Mesendoderm (in vitro differentiated cells): ENCODE results near the gene TMOD1.

Source experiments
- DNase-seq: peaks from one replicate; pipeline ENCODE4 v3.0.0; 2013
- H2AK5ac ChIP-seq: 2 replicates; pipeline ENCODE4 v1.6.1; 2013; ENCODE audit warnings: low read length, inconsistent platforms
- H2BK120ac ChIP-seq: 2 replicates; pipeline ENCODE4 v1.6.1; 2013; ENCODE audit warnings: low read depth, mild to moderate bottlenecking, low read length, moderate library complexity, mixed read lengths
- H2BK15ac ChIP-seq: replicated peaks from 2 replicates; pipeline ENCODE4 v1.6.1; 2013; ENCODE audit warnings: low read depth, mild to moderate bottlenecking, moderate library complexity
- H2BK5ac ChIP-seq: 2 replicates; pipeline ENCODE4 v1.6.1; 2013; ENCODE audit warnings: low read length, inconsistent platforms
- H3K18ac ChIP-seq: 2 replicates; pipeline ENCODE4 v1.6.1; 2013; ENCODE audit warnings: mild to moderate bottlenecking, low read length, mixed read lengths
- H3K23ac ChIP-seq: one replicate; pipeline ENCODE4 v1.6.1; 2013; ENCODE audit warnings: low read length
- H3K27ac ChIP-seq: 2 replicates; pipeline ENCODE4 v1.5.1; 2013; ENCODE audit warnings: low read depth, mild to moderate bottlenecking, inconsistent platforms, low read length, moderate library complexity
- H3K27me3 ChIP-seq: 2 replicates; pipeline ENCODE4 v1.6.1; 2013; ENCODE audit warnings: low read length, control low read depth, mild to moderate bottlenecking, inconsistent platforms; ENCODE audit not compliant: insufficient read depth, poor library complexity
- H3K36me3 ChIP-seq: 2 replicates; pipeline ENCODE4 v1.6.1; 2013; ENCODE audit warnings: low read length, inconsistent platforms; ENCODE audit not compliant: control insufficient read depth, insufficient read depth
- H3K4ac ChIP-seq: one replicate; pipeline ENCODE4 v1.6.1; 2013; ENCODE audit warnings: low read depth, mild to moderate bottlenecking, low read length, moderate library complexity
- H3K4me1 ChIP-seq: 2 replicates; pipeline ENCODE4 v1.6.1; 2013; ENCODE audit warnings: low read depth, low read length, inconsistent platforms; ENCODE audit not compliant: control insufficient read depth
- H3K4me2 ChIP-seq: 2 replicates; pipeline ENCODE4 v1.6.1; 2013; ENCODE audit warnings: low read length
- H3K4me3 ChIP-seq: 2 replicates; pipeline ENCODE4 v1.5.1; 2013; ENCODE audit warnings: mild to moderate bottlenecking, low read length
- H3K56ac ChIP-seq: one replicate; pipeline ENCODE4 v1.6.1; 2013; ENCODE audit warnings: low read length
- H3K79me1 ChIP-seq: 2 replicates; pipeline ENCODE4 v1.6.1; 2013; ENCODE audit warnings: low read length, inconsistent platforms
- H3K79me2 ChIP-seq: 2 replicates; pipeline ENCODE4 v1.6.1; 2013; ENCODE audit warnings: mild to moderate bottlenecking, low read length; ENCODE audit not compliant: control insufficient read depth, insufficient read depth
- H3K9ac ChIP-seq: 2 replicates; pipeline ENCODE4 v1.6.1; 2013; ENCODE audit warnings: low read length, inconsistent platforms
- H4K5ac ChIP-seq: one replicate; pipeline ENCODE4 v1.6.1; 2013; ENCODE audit warnings: low read length
- H4K8ac ChIP-seq: one replicate; pipeline ENCODE4 v1.6.1; 2013; ENCODE audit warnings: low read depth, mild to moderate bottlenecking, control low read depth, low read length, moderate library complexity
- WGBS: extraction: QIAGEN DNeasy Blood & Tissue Kit; methylation state at CpG from one replicate; pipeline ENCODE4 v1.1.7; 2013; ENCODE audit warnings: low lambda C conversion rate, missing lambda C conversion rate; ENCODE audit not compliant: insufficient coverage; ENCODE audit errors: extremely low coverage; 5-methylcytosine and 5-hydroxymethylcytosine counted together

TMOD1 gene

GRCh38 chr9:97526895-97527575 lies 25.6 kb downstream of the TMOD1 start:
- Histone ChIP-seq H4K8ac (no peak overlapping the region), H3K79me1 (no peaks in the 10 kb centered on the region), H3K27ac (no peak overlapping the region), H3K56ac (no peak overlapping the region), H2BK120ac (no peak overlapping the region), H2BK15ac (no peak overlapping the region), H4K5ac (no peak overlapping the region), H2BK5ac (no peak overlapping the region), H3K27me3 (no peaks in the 10 kb centered on the region), H3K4me3 (no peak overlapping the region), H3K9ac (no peak overlapping the region), H3K79me2 (no peaks in the 10 kb centered on the region), H3K4me1 (peaks cover 3% of the 10 kb centered on the region), H2AK5ac (no peak overlapping the region), H3K4me2 (no peak overlapping the region), H3K23ac (no peak overlapping the region), H3K36me3 (no peaks in the 10 kb centered on the region), H3K4ac (no peak overlapping the region), H3K18ac (no peak overlapping the region)
- WGBS: no CpG with 5 or more reads among the region's 7 CpGs
- no peak for DNase-seq

GRCh38 chr9:97527626-97528528 lies 26.4 kb downstream of the TMOD1 start:
- no peak overlapping the region for H3K4ac ChIP-seq
- no peak overlapping the region for H3K9ac ChIP-seq
- H2BK5ac ChIP-seq: no peak overlapping the region
- H3K79me1 ChIP-seq: no peaks in the 10 kb centered on the region
- no peak overlapping the region for H2BK120ac ChIP-seq
- no peak overlapping the region for H3K56ac ChIP-seq
- no peak overlapping the region for H3K4me2 ChIP-seq
- H3K4me3 ChIP-seq: no peak overlapping the region
- no peak overlapping the region for H3K23ac ChIP-seq
- no peak overlapping the region for H3K27ac ChIP-seq
- no CpG with 5 or more reads among the region's 18 CpGs for WGBS
- H3K27me3 ChIP-seq: no peaks in the 10 kb centered on the region
- H3K4me1 ChIP-seq: peaks cover 3% of the 10 kb centered on the region
- H4K8ac ChIP-seq: no peak overlapping the region
- no peak overlapping the region for H4K5ac ChIP-seq
- no peak overlapping the region for H2AK5ac ChIP-seq
- H3K18ac ChIP-seq: no peak overlapping the region
- H3K79me2 ChIP-seq: no peaks in the 10 kb centered on the region
- peak; percentile 13 for DNase-seq
- no peak overlapping the region for H2BK15ac ChIP-seq
- H3K36me3 ChIP-seq: no peaks in the 10 kb centered on the region

GRCh38 chr9:97528529-97529230 lies 27.2 kb downstream of the TMOD1 start:
- no CpG with 5 or more reads among the region's 8 CpGs for WGBS
- H3K18ac ChIP-seq: no peak overlapping the region
- H3K9ac ChIP-seq: no peak overlapping the region
- DNase-seq: peak; percentile 87
- H2BK15ac ChIP-seq: no peak overlapping the region
- H3K23ac ChIP-seq: no peak overlapping the region
- no peaks in the 10 kb centered on the region for H3K79me1 ChIP-seq
- H2BK120ac ChIP-seq: no peak overlapping the region
- no peak overlapping the region for H3K56ac ChIP-seq
- no peak overlapping the region for H4K5ac ChIP-seq
- no peak overlapping the region for H4K8ac ChIP-seq
- H3K4me3 ChIP-seq: no peak overlapping the region
- peaks cover 3% of the 10 kb centered on the region for H3K4me1 ChIP-seq
- H3K36me3 ChIP-seq: no peaks in the 10 kb centered on the region
- H3K4ac ChIP-seq: no peak overlapping the region
- no peaks in the 10 kb centered on the region for H3K79me2 ChIP-seq
- no peak overlapping the region for H2BK5ac ChIP-seq
- no peaks in the 10 kb centered on the region for H3K27me3 ChIP-seq
- H3K27ac ChIP-seq: no peak overlapping the region
- no peak overlapping the region for H3K4me2 ChIP-seq
- H2AK5ac ChIP-seq: no peak overlapping the region

DNA sequence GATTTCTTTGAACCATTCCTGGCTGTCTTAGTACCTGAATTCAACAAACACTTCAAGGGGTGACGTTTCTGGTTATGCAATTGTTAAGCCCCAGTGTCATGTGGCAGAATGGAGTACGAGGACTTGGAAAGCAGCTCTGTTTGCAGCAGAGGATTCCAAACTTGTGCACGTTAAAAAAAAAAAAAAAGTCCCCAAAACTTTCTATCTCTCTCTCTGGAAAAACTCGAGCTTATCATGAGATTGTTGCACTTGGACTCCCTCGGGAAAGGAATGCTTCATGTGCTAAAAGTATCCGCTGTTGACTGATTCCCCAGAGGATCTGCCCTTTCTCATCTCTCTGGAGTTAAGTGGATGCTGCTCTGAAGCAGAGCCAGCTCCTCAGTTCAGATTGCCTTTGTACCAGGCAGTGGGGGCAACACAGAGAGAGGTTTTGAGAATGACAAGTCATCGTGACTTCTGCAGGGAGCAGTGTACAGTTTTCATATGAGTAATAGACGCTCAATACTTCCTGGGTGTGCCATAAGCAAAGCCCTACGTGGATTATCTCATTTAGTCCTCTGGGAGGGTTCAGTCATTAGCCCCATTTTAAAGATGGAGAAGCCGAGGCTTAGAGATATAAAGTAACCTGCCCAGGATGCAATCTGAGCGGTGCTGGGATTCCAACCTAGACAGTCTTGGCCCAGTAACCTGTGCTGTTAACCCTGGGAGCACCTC lies 28.1 kb downstream of the TMOD1 start:
- Histone ChIP-seq H3K9ac (no peak overlapping the region), H4K8ac (no peak overlapping the region), H2AK5ac (no peak overlapping the region), H3K18ac (no peak overlapping the region), H4K5ac (no peak overlapping the region), H3K36me3 (no peaks in the 10 kb centered on the region), H3K23ac (no peak overlapping the region), H3K4me2 (no peak overlapping the region), H2BK15ac (no peak overlapping the region), H3K27ac (no peak overlapping the region), H2BK120ac (no peak overlapping the region), H2BK5ac (no peak overlapping the region), H3K56ac (no peak overlapping the region), H3K27me3 (no peaks in the 10 kb centered on the region), H3K79me1 (no peaks in the 10 kb centered on the region), H3K79me2 (no peaks in the 10 kb centered on the region), H3K4me1 (peaks cover 3% of the 10 kb centered on the region), H3K4me3 (no peak overlapping the region), H3K4ac (no peak overlapping the region)
- WGBS: no CpG with 5 or more reads among the region's 11 CpGs
- no peak for DNase-seq

DNA sequence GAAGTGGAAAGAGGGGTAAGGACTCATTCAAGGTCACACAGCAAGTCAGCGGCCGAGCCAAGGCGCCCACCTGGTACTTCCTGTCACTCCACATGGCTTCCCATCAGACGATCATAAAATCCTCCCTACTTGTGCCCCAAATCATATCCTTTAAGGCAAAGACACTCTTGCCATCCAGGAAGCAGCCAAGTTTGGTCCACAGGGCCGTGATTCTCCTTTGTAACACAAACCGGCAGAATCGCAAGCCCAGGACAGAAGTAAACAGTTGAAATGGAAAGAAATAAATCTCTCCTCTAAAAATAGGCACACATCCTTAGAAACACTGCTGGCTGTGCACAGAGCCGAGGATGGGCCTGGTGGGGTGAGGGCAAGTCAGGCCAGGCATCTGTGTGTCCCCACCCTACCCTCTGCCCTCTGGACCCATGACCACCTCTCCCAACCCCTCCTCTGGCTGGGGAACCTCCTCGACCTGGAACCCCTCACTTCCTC lies 30.5 kb downstream of the TMOD1 start:
- no peak for DNase-seq
- H3K23ac ChIP-seq: no peak overlapping the region
- H3K27ac ChIP-seq: no peak overlapping the region
- H2BK5ac ChIP-seq: no peak overlapping the region
- no peak overlapping the region for H2AK5ac ChIP-seq
- no CpG with 5 or more reads among the region's 9 CpGs for WGBS
- no peaks in the 10 kb centered on the region for H3K36me3 ChIP-seq
- no peak overlapping the region for H3K4me3 ChIP-seq
- no peak overlapping the region for H2BK15ac ChIP-seq
- no peak overlapping the region for H3K56ac ChIP-seq
- no peaks in the 10 kb centered on the region for H3K27me3 ChIP-seq
- no peak overlapping the region for H4K8ac ChIP-seq
- no peak overlapping the region for H3K4me2 ChIP-seq
- H2BK120ac ChIP-seq: no peak overlapping the region
- no peak overlapping the region for H4K5ac ChIP-seq
- no peaks in the 10 kb centered on the region for H3K79me1 ChIP-seq
- H3K4me1 ChIP-seq: peaks cover 3% of the 10 kb centered on the region
- no peaks in the 10 kb centered on the region for H3K79me2 ChIP-seq
- no peak overlapping the region for H3K4ac ChIP-seq
- H3K18ac ChIP-seq: no peak overlapping the region
- H3K9ac ChIP-seq: no peak overlapping the region
